SU-DHL-6 (cell line): ENCODE data around the gene FAM20C.
A peak's percentile ranks its signal among the peaks of the same experiment; 100 is the strongest.

Source experiments
- H2AFZ ChIP-seq: fragments of 200-600 bp; sonication (generic); 2 replicates; pipeline ENCODE4 v1.6.1; 2014; ENCODE audit warnings: low read depth, mild to moderate bottlenecking, moderate library complexity, mixed read lengths, antibody characterized with exemption, low read length; ENCODE audit not compliant: severe bottlenecking
- H3F3A ChIP-seq: fragments of 200-600 bp; shearing (Covaris generic); 2 replicates; pipeline ENCODE4 v1.6.0; 2016; ENCODE audit warnings: antibody characterized with exemption, mild to moderate bottlenecking; ENCODE audit not compliant: insufficient read depth
- H3K27ac ChIP-seq: fragments of 200-600 bp; sonication (generic); 2 replicates; pipeline ENCODE4 v1.5.1; 2016; ENCODE audit warnings: low read depth, mild to moderate bottlenecking, low read length, moderate library complexity, mixed read lengths
- H3K27me3 ChIP-seq: fragments of 200-600 bp; sonication (generic), shearing (Covaris generic); 2 replicates; pipeline ENCODE4 v1.6.0; 2014; ENCODE audit warnings: mild to moderate bottlenecking, low read length
- H3K36me3 ChIP-seq: fragments of 200-600 bp; sonication (generic); 2 replicates; pipeline ENCODE4 v1.6.1; 2014; ENCODE audit warnings: mild to moderate bottlenecking, low read length, mixed read lengths
- H3K4me2 ChIP-seq: fragments of 300-600, 200-600 bp; shearing (Covaris generic), sonication (generic); 2 replicates; pipeline ENCODE4 v1.6.0; 2014; ENCODE audit warnings: low read length, low read depth, mild to moderate bottlenecking; ENCODE audit not compliant: poor library complexity, severe bottlenecking
- H3K4me3 ChIP-seq: fragments of 200-600 bp; sonication (generic); 2 replicates; pipeline ENCODE4 v1.5.1; 2014; ENCODE audit warnings: antibody characterized with exemption, low read length, mild to moderate bottlenecking, mixed read lengths; ENCODE audit not compliant: insufficient read depth, poor library complexity, severe bottlenecking
- H3K79me2 ChIP-seq: fragments of 200-600 bp; sonication (generic); 2 replicates; pipeline ENCODE4 v1.6.1; 2014; ENCODE audit warnings: mild to moderate bottlenecking, low read length, moderate library complexity; ENCODE audit not compliant: insufficient read depth
- H3K9ac ChIP-seq: fragments of 200-600 bp; sonication (generic); 2 replicates; pipeline ENCODE4 v1.7.0; 2014; ENCODE audit warnings: mild to moderate bottlenecking, low read length
- H3K9me2 ChIP-seq: fragments of 200-600 bp; sonication (generic); replicated peaks from 2 replicates; pipeline ENCODE4 v1.6.1; 2014; ENCODE audit warnings: low read length; ENCODE audit not compliant: insufficient read depth
- H3K9me3 ChIP-seq: fragments of 200-600 bp; sonication (generic); 2 replicates; pipeline ENCODE4 v1.6.1; 2014; ENCODE audit warnings: low read length, mixed read lengths; ENCODE audit not compliant: insufficient read depth
- H4K20me1 ChIP-seq: fragments of 200-600 bp; sonication (generic); 2 replicates; pipeline ENCODE4 v1.6.1; 2014; ENCODE audit warnings: low read depth, mild to moderate bottlenecking, antibody characterized with exemption, low read length, moderate library complexity, mixed read lengths
- CTCF ChIP-seq: fragments of 200-600 bp; sonication (generic); IDR thresholded peaks from one replicate; pipeline ENCODE4 v1.5.1; 2017; ENCODE audit warnings: antibody characterized with exemption, mild to moderate bottlenecking, low read length, moderate library complexity; ENCODE audit not compliant: insufficient read depth, poor library complexity, severe bottlenecking
- EZH2phosphoT487 ChIP-seq: fragments of 200-600 bp; sonication (generic), shearing (Covaris generic); conservative IDR thresholded peaks from 2 replicates; pipeline ENCODE4 v1.6.1; 2018; ENCODE audit warnings: mild to moderate bottlenecking, antibody characterized with exemption, low read length, moderate library complexity, mixed read lengths

Gene FAM20C

DNA sequence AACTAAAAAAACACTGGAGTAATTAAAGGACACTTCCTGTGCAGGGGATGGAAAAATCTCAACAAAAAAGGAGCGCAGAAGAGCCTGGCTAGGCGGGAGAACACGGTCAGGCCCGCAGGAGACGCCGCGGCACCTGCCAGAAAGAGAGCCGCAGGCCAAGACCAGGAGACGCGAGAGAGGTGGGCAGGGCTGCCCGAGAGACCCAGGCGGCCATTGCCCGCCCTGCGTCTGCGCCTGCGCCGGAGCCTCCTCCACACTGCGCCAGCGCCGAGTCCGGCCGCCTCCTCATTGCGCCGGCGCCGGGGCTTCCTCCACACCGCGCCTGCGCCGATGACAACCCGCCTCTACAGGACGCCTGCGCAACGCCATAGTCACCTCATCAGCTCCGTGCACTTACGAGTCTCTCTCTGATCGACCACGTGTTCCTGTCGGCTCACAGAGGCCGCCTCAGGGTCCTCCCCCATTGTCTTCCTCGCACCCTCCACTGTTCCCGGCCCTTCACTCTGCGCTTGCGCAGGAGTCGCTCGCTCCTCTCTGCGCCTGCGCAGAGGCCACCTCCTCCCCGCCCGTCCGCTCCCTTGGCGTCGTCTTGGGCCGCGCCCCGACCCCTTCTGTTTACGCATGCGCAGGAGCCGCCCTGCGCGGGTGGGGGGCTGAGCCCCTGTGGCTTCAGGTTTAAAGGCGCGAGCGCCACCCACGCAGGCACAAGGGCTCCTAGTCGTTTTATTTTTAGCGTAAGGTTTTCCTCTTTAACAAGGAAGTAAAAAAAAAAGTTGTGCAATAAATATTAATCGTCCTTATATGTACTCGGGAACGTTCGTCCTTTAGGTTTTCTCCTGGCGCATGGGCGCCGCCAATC lies 43.2 kb upstream of the FAM20C start:
- Histone ChIP-seq H3F3A (no peaks in the 10 kb centered on the region), H3K27me3 (no peaks in the 10 kb centered on the region), H3K9ac (no peak overlapping the region), H3K79me2 (no peaks in the 10 kb centered on the region), H3K36me3 (no peaks in the 10 kb centered on the region), H3K27ac (no peak overlapping the region), H3K9me2 (no peaks in the 10 kb centered on the region), H3K9me3 (no peaks in the 10 kb centered on the region), H3K4me2 (peak overlapping the region; percentile 12), H3K4me3 (no peak overlapping the region), H4K20me1 (no peaks in the 10 kb centered on the region), H2AFZ (no peak overlapping the region)
- no peak for TF ChIP-seq CTCF
- TF ChIP-seq EZH2phosphoT487 = no peak

DNA sequence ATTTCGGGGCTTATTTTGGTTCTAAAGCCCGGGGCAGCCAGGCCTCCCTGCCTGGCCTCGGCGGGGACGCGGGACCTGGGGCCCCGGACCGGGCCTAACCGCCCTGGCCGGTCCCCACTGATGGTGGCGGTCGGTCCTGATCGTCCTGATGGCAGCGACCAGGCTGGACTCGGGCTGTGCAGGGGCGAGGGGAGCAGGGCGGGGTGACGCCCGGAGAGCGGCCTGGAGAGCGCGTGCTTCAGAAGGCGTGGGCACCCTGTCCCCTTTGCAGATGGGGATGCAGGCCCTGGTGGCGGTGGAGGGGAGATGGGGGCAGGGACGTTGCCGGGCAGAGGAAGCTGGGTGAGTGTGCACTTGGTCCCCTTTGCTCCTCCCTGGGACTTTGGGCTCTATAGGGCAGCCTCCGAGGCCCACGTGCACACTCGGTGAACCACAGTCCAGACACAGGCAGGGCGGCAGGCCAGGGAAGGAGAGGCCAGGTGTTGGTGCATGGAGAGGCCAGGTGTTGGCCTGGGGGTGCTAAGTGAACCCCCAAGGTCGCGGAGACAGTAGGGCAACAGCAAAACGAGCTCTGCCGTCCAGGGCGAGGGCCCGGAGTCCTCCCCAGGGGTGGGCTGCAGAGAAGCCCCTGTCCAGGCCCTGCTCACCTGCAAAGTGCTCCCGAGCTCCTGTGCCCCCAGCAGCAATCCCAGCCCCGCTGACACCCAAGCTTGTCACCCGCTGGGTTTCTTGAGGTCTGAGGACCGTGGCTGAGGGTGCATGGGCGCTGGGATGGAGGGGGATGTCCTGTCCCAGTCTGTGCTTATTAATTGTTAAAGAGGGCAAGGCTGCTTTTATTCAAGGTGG lies 42.4 kb upstream of the FAM20C start:
- no peaks in the 10 kb centered on the region for H3K27me3 ChIP-seq
- H3K4me2 ChIP-seq = no peak overlapping the region
- H4K20me1 ChIP-seq = no peaks in the 10 kb centered on the region
- H3K79me2 ChIP-seq = no peaks in the 10 kb centered on the region
- H3K27ac ChIP-seq = no peak overlapping the region
- no peak overlapping the region for H3K4me3 ChIP-seq
- no peaks in the 10 kb centered on the region for H3K36me3 ChIP-seq
- TF ChIP-seq CTCF (no peak), EZH2phosphoT487 (no peak)
- no peak overlapping the region for H2AFZ ChIP-seq
- H3F3A ChIP-seq = no peaks in the 10 kb centered on the region
- no peak overlapping the region for H3K9ac ChIP-seq
- H3K9me3 ChIP-seq = no peaks in the 10 kb centered on the region
- H3K9me2 ChIP-seq = no peaks in the 10 kb centered on the region

- Histone ChIP-seq H3F3A (no peaks in the 10 kb centered on the region), H3K9ac (no peak overlapping the region)
These were observed 41.6 kb upstream of the FAM20C start for GRCh38 chr7:150811-151221.

More at GRCh38 chr7:150811-151221, 41.6 kb upstream of the FAM20C start:
- H3K9me2 ChIP-seq = no peaks in the 10 kb centered on the region
- H3K4me3 ChIP-seq = no peak overlapping the region
- H3K4me2 ChIP-seq = no peak overlapping the region
- no peaks in the 10 kb centered on the region for H3K79me2 ChIP-seq
- H3K9me3 ChIP-seq = no peaks in the 10 kb centered on the region
- no peak overlapping the region for H3K27ac ChIP-seq
- no peaks in the 10 kb centered on the region for H4K20me1 ChIP-seq
- no peaks in the 10 kb centered on the region for H3K36me3 ChIP-seq
- H2AFZ ChIP-seq = no peak overlapping the region
- no peaks in the 10 kb centered on the region for H3K27me3 ChIP-seq
- TF ChIP-seq EZH2phosphoT487 = no peak
- no peak for TF ChIP-seq CTCF
